NCI-H2171 (cell line): Measurements from ENCODE around the gene RAMACL.
A peak's percentile ranks its signal among the peaks of the same experiment; 100 is the strongest.

ENCODE experiments used
- DNase-seq: peaks from one replicate; lab custom pipeline; 2025; lab: John Stamatoyannopoulos, UW

Gene RAMACL

DNA sequence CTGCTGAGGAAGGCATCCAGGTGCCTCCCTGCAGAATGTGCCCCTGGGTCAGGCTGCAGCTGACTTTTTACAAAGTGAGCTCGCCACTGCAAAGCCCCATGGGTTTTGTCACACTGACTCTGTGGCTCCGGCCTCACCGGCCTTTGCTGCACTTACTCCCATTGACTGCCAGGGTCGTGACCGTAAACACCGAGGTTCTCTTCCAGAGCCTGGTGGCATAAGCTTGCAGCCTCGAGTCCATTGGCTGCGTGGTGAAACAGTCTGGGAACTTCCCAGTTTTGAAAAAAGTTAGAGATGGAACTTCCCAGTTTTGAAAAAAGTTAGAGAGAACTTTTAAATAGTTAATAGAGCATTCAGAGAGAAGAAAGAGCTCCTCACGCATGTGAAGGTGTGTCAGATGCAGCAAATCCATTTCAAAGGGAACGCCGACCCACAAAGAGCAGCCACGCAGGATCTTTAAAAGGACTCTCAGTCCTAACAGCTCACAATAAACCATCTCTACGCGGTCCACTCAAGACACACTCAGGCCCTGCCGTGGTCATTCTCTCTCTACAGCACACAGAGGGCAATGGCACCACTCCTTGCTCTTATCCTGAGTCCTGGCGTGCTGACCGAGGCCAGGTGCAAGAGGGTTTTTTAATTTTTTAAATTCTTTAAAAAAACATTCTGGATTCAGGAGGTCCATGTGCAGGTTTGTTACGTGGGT, 12.8 kb downstream of the RAMACL start:
- DNase-seq: no peak

DNA sequence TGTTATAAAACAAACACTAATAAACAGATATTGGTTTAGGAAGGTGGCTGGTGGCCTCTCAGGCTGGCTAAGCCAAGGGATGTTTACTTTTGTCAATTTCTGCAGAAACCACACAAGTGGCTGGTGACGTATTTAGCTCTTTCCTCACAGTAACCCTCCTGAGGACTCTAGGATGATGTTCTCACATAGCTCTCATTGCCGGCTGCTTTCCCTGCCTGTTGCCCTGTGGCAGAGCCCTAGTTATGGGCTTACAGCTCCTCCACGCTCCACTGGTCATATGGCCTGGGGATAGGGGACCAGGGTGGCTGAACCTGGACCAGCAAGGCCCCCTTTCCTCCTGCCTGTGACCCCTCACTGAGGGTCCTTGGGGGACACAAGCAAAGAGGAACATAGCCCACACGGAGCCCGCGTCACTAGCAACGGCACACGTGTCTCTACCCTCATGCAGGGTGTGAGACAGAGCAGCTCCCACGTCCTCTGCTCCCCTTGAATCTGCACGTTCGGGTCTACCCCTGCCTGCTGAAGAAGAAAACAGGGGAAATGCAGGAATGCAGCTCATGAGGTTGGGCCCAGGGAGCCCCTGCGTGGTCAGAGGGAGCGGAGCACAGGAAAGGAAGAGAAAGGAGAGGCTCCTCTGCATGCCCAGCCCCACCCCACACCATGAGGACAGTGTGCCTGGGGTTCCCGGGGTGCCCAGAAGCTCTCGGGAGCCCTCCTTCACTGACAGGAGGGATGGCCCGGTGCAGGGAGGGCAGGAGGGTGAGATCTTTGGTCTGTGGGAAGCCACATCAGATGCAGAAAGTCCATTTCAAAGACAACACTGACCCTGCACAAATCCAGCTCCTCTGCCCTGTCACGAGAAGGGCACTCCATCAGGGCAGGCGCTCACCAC, 13.9 kb downstream of the RAMACL start:
- DNase-seq: no peak

DNA sequence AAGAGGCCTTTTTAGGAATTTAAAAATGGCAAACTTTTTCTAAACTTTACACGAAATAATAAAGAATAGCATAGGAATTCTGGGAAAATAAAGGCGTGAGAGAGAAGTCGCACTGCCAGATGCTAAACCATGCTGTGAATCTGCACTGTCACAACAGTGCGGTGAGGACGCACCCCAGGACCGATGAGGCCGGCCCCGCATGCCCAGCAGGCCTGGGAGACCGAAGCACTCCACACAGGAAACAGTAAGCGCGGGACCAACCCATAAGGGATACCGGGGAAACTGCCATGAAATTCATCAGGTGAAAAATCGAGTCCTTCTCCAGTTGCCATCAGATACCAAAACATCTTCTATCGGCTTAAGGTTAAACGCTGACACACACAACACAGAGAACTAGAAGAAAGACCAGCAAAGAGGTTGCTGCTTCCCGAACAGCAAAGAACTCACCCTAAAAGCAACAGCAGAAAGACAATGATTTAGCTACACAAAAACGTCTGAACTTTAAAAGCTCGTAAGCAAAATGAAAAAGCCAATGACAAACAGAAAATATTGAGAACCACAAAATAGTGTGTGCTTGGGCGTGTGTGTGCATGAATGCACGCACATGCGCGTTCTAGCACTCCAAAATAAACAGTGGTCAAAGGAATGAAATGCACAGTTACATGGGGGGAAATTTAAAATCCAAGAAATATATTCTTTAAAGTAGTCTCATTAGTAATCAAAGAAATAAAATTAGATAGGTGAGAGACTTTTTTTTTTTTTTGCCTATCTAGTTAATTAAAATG, 15.4 kb downstream of the RAMACL start:
- no peak for DNase-seq

DNA sequence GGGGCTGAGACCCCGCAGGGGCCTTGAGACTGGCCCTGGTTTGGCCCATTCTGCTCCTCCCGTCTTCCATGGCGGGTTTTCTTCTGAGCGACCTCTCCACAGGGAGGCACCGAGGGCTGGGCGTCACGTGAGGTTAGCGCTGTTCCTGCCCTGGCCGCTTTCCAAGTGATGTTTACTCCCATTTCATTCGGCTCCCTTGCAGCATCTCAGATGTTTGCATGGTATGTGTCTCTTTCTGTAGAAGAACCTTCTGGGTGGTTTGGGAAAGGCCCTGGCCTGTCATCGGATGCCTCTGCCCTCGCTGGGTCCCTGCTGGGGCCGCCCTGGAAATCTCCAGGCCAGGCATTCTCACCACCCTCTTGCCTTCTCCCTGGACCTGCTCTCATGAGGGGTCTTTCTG, 17.3 kb downstream of the RAMACL start:
- DNase-seq: no peak

DNA sequence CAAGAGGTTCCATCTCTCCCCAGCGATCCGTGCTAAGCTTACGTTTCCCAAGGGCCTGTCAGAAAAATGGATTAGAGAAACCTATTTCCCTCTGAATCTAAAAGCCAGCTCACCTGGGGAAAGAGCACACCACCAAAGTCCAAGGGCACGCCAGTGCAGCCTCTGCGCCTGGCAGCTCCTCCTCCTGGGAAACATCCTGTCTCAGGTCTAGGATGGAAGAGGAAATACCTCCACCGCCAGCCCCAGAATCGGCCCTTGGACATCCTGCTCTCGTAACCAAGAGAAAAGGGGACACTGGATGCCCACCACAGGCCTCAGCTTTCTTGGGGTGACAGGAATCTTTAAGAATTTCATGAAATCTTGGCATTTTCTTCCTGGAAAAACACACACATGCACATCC, 18.7 kb downstream of the RAMACL start:
- no peak for DNase-seq

DNA sequence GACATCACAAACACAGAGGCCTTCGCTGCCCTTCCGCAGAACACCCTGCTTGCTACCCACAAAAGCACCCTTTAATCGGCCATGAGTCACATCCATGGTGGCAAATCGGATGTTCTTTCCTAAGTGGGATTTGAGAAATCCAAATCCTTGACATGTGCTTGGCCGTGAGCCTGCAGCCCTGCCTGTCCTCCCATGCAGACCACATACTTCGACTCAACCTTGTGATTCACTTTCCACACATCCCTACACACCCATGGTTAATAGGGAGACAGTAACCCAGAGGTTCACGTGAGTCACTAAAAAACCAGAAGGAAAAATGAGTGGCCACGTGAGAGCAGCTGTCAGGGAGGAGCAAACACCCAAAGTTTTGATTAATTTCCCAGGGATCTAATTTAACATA, 19.4 kb downstream of the RAMACL start:
- DNase-seq: no peak

DNA sequence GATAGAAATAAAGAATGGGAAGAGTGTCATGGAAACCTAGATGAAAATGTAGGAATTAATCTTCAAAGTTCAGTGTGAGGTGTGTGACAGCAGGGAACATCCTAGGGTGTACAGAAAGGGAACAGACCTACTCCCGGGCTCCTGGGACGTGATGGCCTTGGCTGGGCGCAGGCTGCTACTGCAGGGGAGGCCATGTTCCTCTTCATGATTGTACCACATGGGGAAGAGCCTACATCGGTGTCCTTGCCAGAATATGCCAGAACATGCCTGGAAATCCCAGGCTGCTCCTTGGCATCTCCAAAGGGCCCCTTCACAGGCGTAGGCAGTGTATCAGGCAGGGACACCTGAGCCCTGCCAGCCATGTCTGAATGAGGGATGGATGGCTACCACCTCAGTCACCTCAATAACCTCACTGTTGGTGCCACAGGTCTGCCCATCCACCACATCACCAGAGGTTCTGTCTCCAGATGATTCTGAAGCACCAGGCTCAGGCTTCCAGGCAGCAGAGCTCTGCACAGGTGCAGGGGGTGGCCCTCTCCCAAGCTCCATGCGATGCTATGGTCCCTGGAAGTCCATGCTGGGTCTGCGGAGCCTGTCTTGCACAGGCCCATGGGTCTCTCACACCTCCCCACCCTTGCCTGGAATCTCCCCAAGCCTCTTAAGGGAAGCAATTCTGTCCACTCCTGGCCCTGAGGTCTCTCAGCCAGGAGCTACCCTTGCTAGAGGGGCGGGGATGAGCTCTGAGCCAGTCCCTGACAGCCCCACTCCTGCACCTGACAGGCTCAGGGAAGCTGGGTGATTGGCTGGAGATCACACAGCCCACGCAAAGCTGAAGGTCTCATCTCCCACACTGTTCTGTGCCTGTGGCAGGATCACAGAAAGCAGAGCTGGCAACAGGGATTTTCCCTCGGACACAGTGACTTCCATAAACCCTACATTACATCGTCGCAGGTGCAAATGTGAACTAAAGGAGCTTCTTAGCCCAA, 20.2 kb downstream of the RAMACL start:
- DNase-seq: no peak

DNA sequence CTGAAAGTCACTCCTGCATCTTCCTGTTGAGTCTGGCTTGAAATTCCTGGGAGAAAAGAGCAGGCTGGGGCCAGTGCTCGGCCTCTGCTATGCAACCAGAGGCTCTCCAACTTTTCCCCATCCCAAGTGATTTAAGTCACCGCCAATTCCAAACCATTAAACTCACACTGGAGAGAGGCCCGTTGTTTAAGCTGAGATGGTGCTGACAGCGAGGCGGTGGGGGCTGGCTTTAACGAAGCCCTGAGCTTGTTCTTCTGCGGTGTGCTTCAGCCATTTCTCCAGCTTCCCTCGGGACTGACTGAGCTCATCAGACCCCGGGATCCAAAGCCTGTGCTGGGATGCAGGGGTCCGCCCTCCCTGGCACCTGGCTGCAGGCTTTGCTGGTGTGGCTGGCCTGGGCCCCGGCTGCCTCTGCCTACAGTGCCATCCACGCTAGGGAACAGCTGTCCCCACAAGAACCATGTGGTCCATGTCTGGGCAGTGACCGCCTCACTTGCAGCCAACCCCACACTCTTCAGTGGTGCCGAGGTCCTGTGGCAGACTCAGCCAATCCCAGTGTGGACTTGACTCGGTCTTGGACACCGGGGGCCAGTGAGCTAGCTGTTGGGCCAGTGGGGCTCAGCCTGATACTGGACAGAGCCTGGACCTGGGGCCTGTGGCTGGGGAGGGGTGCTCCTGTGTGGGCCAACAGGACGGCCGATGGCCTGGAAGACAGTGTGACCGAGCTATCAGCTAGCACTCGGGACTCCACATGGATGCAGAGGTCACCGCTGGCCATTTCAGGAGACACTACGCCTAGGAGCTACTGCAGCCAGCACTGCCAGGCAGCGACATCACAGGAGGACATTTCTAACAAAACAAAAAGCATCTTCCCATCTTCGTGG, 21.2 kb downstream of the RAMACL start:
- no peak for DNase-seq

DNA sequence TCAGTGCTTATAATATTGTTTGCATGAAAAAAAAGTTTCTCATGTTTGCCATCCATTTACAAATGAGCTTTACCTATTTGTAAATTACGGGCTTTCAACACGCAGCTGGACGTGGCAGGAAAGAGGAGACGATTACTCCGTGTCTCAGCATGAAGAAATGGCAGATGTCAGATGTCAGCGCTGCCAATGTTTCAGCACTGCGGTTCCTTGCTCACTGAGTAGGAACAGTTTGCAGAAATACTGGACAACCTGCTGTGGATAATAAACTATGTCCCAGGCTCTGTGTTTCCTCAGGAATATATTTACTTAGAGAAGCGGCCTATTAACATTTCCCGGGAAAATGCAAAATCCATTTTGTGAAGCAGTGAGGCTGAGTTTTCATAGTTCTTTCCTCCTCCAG, 22.7 kb downstream of the RAMACL start:
- DNase-seq: peak; percentile 60

DNA sequence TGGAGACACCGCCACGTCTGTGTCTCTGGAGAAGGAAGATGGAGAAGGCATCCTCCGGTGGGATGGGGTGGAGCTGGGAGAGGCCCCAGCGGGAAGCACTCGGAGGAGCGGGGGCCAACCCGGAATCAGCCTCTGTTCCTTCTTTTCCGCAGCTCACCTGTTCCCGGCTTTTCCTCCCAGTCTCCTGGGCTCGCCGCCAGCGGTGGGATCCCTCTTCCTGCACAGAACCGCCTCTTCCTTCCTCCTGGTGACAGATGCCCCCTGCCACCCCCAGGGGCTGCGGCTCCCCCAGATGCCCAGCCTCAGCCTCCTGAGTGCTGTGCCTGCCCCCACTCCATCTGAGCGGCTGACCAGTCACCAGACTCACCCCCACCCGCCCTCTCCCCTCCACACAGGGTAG, 23.3 kb downstream of the RAMACL start:
- peak; percentile 46 for DNase-seq

DNA sequence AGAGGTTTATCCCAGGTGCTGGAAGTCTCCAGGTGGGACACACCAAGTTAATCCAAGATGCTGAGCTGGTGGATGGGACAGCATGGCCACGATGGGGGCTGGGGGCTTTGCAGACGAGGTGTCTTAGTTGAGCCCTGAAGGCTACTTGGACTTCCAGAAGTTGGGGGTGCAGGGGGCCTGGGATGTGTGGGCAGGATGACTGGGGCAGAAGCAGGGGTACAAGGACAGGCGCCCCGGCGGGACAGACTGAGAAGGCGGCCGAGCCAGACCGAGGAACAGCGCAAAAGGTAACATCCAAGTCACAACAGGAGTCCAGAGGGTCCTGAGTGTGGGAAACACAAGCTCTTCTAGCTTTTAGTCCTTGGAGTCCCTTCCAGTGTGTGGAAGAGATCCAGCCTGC, 23.8 kb downstream of the RAMACL start:
- DNase-seq: no peak

DNA sequence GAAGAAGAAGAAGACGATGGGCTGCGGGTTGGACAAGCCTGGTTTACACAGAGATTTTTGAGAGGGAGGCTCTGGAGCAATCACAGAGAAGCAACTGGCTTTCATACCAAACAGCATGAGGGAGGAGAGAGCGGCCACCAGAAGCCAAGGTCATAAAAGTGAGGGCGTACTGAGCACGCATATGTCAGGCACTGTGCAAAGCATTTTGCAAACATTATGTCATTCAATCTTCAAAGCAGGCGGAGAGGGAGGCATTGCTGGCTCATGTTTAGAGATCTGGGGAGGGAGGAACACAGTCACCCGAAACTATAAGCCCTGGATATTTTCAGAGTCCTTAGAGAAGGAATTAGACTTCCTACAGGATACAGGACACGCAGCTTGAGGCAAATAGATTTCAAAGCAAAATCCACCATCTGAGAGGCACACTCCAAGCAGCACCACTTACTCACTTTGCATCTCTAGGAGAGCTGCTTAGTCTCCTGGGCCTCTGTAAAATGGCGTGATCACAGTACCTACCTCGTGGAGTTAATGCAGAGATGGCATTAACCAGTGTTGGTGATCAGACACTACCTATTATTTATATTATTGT, 24.6 kb downstream of the RAMACL start:
- no peak for DNase-seq

DNA sequence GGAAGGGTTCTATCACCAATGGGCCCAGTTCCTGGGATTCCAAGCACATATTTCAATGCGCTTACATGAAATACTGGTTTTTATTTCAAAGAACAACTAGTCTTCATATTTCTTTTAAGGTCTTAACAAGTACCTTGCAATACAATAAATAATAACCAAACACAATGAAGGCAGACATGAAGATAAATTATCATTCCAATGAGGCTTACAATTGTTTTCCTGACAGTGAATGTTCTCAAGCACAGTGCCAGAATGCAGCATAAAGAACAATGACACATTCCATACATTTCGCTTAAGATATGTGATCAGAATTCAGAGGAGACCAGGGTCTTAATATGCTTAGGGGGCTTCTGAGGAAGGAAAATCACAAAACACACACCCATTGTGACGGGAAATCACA, 26.3 kb downstream of the RAMACL start:
- DNase-seq: no peak

DNA sequence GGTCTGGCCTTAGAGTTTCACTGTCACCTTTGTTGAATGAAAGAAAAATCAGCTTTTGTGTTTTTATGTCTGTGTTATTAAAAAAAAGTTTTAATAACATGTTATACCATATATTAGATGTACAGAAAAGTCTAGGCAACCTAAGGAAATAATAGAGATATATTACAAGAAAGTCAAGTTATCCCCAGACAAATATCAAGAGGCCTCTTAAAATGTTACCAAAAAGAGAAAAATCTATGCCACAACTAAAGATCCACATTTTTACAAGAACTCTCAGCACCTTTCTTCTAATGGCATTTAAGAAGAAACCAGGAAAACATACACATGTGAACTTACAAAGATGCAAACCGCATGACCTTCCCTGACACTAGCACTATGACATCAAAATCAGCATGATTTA, 26.8 kb downstream of the RAMACL start:
- DNase-seq: no peak

DNA sequence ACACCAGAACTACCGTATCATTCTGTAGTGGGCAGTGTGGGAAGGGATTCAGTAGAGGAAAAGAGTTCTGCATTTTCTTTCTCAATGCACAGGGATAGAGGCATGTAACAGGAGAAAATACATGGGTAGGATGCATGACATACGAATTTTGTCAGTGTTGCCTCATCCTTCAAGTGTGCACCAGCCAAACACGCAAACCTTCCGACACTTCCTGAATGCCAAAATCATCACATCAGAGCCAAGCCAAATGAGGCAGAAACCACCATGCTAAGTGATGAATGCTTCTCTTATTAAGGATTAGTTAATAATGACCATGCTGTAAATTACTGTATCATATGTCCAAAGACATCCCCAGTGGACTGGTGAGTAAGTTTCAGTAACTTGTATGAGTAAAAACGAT, 27.3 kb downstream of the RAMACL start:
- DNase-seq: no peak

DNA sequence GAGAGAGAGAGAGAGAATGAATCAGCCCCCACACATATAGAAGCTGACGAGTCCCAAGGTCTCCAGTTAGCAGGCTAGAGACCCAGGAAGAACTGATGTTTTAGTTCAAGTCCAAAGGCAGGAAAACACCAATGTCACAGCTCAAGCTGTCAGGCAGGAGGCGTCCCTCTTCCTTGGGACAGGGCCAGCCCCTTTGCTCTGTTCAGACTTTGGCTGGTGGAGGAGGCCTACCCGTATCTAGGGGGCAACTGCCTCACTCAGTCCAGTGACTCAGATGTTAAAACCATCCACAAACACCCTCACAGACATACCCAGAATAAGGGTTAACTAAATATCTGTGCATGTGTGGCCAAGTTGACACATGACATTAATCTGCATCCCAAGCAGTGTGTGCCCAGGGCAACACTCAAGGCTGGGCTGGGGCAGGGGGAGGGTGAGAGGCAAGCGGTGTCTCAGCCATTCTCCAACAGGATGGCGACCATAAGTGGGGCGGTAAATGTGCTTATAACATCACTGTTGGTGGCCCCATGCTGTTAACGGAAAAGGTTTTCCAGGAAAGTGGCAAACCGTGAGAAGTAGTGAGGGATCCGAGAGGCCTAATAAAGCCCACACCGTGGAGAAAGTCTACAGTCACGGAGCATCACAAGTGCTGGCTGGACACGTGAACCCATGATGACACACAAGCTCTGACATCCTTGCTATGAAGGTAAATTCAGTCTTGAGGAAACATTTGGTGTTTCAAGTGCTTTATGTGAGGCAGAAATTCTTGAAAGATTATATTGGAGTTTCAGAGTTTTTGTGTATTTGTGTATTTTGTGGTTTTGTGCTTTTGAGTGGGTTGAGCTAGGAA, 28.1 kb downstream of the RAMACL start:
- DNase-seq: no peak

DNA sequence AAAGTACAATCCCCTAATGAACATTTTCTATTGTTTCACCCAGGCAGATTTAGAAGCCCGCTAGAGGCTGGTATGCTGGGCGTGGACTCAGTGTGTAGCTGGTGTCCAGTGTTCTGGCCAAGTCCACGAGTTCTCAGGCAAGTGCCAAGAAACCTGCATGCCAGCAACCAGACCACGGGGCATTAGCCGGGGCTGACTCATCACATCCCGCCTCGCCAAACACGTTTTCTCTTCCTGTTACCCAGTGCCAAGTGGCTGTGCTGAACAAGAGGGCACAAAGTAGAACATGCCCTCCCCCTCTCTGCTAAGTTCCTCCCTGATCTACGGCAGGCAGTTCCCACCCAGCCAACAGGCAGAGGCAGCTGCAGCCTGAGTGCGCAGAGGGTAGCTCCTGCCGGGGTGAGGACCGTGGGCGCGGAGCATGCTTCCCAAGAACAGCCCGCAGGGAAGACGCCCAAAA, 29.6 kb downstream of the RAMACL start:
- no peak for DNase-seq

DNA sequence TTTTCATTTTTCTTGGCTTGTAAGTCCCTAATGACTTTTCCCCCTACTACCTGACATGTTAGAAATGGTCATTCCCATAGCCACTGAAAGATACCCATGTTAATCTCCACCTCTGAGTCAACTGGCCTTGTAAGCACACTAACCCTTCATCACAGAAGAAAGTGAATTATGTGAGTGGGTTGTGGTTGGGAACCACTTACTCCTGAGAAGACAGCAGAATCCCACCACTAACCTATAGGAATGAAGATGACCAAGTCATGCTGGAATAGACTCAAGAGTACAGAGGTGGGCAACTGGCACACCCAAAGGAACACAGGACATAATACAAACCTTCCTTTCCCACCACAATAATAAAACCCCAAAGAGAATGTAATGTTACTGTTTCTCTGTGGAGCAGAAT, 30.1 kb downstream of the RAMACL start:
- no peak for DNase-seq

DNA sequence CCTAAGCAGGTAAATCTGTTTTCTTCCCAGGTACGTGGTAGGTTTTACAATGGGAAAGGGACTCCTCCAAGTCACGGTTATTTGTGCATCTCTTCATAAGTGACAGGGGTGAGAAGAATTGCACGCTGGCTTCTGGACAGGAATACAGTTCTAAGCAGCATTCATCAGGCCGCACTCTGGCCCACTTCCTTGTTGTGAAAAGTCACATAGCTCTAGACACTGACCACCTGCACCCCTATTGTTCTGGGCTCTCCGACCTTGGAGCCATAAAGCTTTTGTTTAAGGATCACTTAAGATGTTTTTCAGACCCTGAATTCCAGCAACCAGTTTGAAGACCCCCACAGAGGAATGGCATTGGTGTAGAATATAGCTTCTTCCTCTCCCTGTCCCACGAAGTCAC, 31.4 kb downstream of the RAMACL start:
- no peak for DNase-seq
